Naive thymus-derived CD4-positive, alpha-beta T cell (primary cell): Measurements from ENCODE around the gene HSF2BP. TPM values are rescaled to one million over a fixed set of nuclear protein-coding genes. Genes with fewer than 3 reads are reported as not detected.

Experiments used
- ATAC-seq: fragments of 150-1000 bp; cut with Tn5 transposase; 2 replicates; pipeline ENCODE4 v1.10.0; 2021; ENCODE audit warnings: mild to moderate bottlenecking, moderate library complexity
- CTCF ChIA-PET: fragments of 350-600 bp; sonication (Branson Sonifier 250); formaldehyde crosslinking; loops from one replicate; lab custom pipeline; 2021; ENCODE audit warnings: antibody characterized with exemption; lab: Charles Lee
- POLR2A ChIA-PET: fragments of 350-600 bp; sonication (Branson Sonifier 250); formaldehyde crosslinking; loops from one replicate; lab custom pipeline; 2021; ENCODE audit warnings: antibody characterized with exemption, inconsistent platforms; lab: Charles Lee
- DNase-seq, 9 donors: peaks; one replicate each; pipeline versions ENCODE4 v3.0.0 to v3.0.0-alpha.2; 2020 to 2022; ENCODE audit warnings: mixed read lengths in 1 of 9
- H3K27ac ChIP-seq: one replicate; pipeline ENCODE4 v1.7.0; 2013; ENCODE audit warnings: mild to moderate bottlenecking, low read depth, low read length, moderate library complexity
- H3K27me3 ChIP-seq, 2 donors: one replicate each; pipeline ENCODE4 v1.7.0; 2013; ENCODE audit warnings: low read length in 2 of 2, mild to moderate bottlenecking in 2 of 2, moderate library complexity in 2 of 2; ENCODE audit not compliant: control insufficient read depth in 2 of 2, insufficient read depth in 2 of 2
- H3K36me3 ChIP-seq, 3 experiments: 1 replicate in 2 of 3; 2 replicates in 1 of 3; pipeline ENCODE4 v1.7.0; 2013; ENCODE audit warnings: low read length in 3 of 3, mild to moderate bottlenecking in 3 of 3, moderate library complexity in 1 of 3; ENCODE audit not compliant: insufficient read depth in 3 of 3, control insufficient read depth in 2 of 3
- H3K4me1 ChIP-seq, 2 donors: one replicate each; pipeline ENCODE4 v1.7.0; 2013; ENCODE audit warnings: low read length in 2 of 2, mild to moderate bottlenecking in 2 of 2, moderate library complexity in 1 of 2; ENCODE audit not compliant: control insufficient read depth in 2 of 2, insufficient read depth in 2 of 2
- H3K4me3 ChIP-seq: 2 replicates; pipeline ENCODE4 v1.7.0; 2013; ENCODE audit warnings: mild to moderate bottlenecking, low read length
- H3K9me3 ChIP-seq, 3 experiments: 1 replicate in 2 of 3; 2 replicates in 1 of 3; pipeline ENCODE4 v1.7.0; 2013; ENCODE audit warnings: low read length in 3 of 3; ENCODE audit not compliant: control insufficient read depth in 2 of 3
- H3K27ac Mint-ChIP-seq, 9 donors: one replicate each; pipeline ENCODE4 v1.8.0; 2020 to 2022; ENCODE audit warnings: mixed read lengths in 9 of 9, mild to moderate bottlenecking in 8 of 9, moderate library complexity in 5 of 9, inconsistent platforms in 2 of 9
- H3K27me3 Mint-ChIP-seq, 5 donors: one replicate each; pipeline ENCODE4 v1.8.0; 2021 to 2022; ENCODE audit warnings: mixed read lengths in 5 of 5, mild to moderate bottlenecking in 1 of 5
- H3K36me3 Mint-ChIP-seq, 5 donors: one replicate each; pipeline ENCODE4 v1.8.0; 2020 to 2022; ENCODE audit warnings: mixed read lengths in 5 of 5, mild to moderate bottlenecking in 3 of 5, inconsistent platforms in 1 of 5
- H3K4me1 Mint-ChIP-seq, 7 donors: one replicate each; pipeline ENCODE4 v1.8.0; 2020 to 2022; ENCODE audit warnings: mixed read lengths in 7 of 7, mild to moderate bottlenecking in 3 of 7, inconsistent platforms in 1 of 7
- H3K4me3 Mint-ChIP-seq, 10 donors: one replicate each; pipeline ENCODE4 v1.8.0; 2020 to 2022; ENCODE audit warnings: mild to moderate bottlenecking in 10 of 10, mixed read lengths in 10 of 10, moderate library complexity in 6 of 10, inconsistent platforms in 2 of 10
- H3K9me3 Mint-ChIP-seq, 11 donors: one replicate each; pipeline ENCODE4 v1.8.0; 2020 to 2022; ENCODE audit warnings: mixed read lengths in 11 of 11, mild to moderate bottlenecking in 4 of 11, inconsistent platforms in 1 of 11, moderate library complexity in 1 of 11
- intact Hi-C, 2 donors: fragments of 100-400 bp; cut with micrococcal nuclease; formaldehyde crosslinking; loops; one replicate each; pipeline ENCODE4 v1.15.1; 2023
- polyA plus RNA-seq, 2 donors: library from polyadenylated mRNA; unstranded; fragments of 300-500 nt; fragmentation: Illumina TruSeq; gene quantifications; one replicate each; pipeline ENCODE4 v1.2.3, GENCODE V29; 2021
- total RNA-seq, 6 experiments: library from RNA in 5 of 6; stranded (reverse) in 5 of 6; gene quantifications; 1 replicate in 5 of 6; 2 replicates in 1 of 6; pipeline ENCODE4 v1.2.3 and lab custom pipeline; 2021 to 2026

The HSF2BP gene
- total RNA-seq (1 to 10 TPM in 1 of 5 experiments, under 1 TPM in 4; 0.31 to 1.4 (median 0.91) TPM), polyA plus RNA-seq (under 1 TPM; 0.28 to 0.81 TPM), total RNA-seq (lab: John Stamatoyannopoulos, UW) (1.3 reads per million, percentile 2 among the genes with 10 or more reads in this experiment)

DNA sequence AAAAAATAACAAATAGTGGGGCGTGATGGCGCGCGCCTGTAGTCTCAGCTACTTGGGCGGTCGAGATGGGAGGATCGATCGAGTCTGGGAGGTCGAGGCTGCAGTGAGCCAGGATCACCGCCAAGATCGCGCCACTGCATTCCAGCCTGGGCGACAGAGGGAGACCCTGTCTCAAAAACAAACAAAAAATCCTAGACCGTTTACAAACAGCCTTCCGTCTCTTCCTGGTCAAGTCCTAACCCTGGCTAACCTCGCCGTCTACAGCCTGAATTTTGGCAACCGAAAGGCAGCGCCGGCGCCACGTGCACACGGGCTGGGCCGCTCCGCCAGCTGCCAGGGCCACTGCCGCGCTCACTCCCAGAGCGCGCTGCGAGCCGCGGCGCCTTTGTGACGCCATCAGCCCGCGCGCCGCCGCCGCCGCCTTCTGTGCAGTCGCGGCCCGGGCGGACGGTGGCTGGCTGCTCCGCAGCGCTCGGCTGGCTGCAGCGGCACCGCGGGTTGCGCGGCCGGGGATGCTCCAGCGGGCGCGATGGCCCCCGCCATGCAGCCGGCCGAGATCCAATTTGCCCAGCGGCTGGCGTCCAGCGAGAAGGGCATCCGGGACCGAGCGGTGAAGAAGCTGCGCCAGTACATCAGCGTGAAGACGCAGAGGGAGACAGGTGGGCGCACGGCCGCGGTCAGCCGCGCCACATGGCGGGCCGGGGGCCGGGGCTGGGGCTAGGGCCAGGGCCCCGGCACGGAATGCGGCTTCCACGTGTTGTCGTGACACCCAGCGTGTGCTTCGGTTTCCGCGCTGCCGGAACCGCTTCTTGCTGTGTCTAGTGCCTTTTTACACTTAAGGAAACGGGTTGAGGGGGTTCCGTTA, at the start of gene HSF2BP, which contains the start of gene RRP1B:
TSS of gene HSF2BP (minus strand) at position 353 of the 865 bp plus-strand sequence. CDS start 1,392 bp downstream, outside the sequence.
TSS of gene RRP1B (plus strand) at position 425 of the 865 bp plus-strand sequence. CDS start at position 530, 105 bp downstream.
- Histone ChIP-seq H3K36me3 (peaks cover 7 to 30% (median 9%) of the 10 kb centered on the region in 3 experiments), H3K4me3 (peak within 1 kb of the TSS; percentile 98), H3K4me1 (peaks cover 31 to 32% of the 10 kb centered on the region in 2 donors), H3K27me3 (no peaks in the 10 kb centered on the region), H3K27ac (peak within 1 kb of the TSS; percentile 91), H3K9me3 (no peaks in the 10 kb centered on the region)
- Mint-ChIP-seq H3K9me3 (no peaks in the 10 kb centered on the region), H3K27ac (peak within 1 kb of the TSS; percentile 89 to 98 (median 94)), H3K4me1 (peaks cover 33 to 64% (median 50%) of the 10 kb centered on the region in 7 donors), H3K27me3 (no peaks in the 10 kb centered on the region), H3K36me3 (peaks cover 5 to 22% (median 9%) of the 10 kb centered on the region in 5 donors), H3K4me3 (peak within 1 kb of the TSS; percentile 77 to 97 (median 94))
- DNase-seq (peak; percentile 73 to 89 (median 84)), ATAC-seq (peak; percentile 92)
- intact Hi-C loops = loop anchor here in 1 of 2 donors (1.0 to 5.0 kb wide), 3 partner anchors 52 to 766 kb away; partner anchors contain the start of genes NDUFV3 and RRP1
- ChIA-PET CTCF (no interaction called here), POLR2A (interaction anchor here (0.6 to 2.7 kb wide), 3 partner anchors 16 to 259 kb away, joined by 4 to 17 read pairs (median 4); no protein-coding TSS in a partner anchor)

DNA sequence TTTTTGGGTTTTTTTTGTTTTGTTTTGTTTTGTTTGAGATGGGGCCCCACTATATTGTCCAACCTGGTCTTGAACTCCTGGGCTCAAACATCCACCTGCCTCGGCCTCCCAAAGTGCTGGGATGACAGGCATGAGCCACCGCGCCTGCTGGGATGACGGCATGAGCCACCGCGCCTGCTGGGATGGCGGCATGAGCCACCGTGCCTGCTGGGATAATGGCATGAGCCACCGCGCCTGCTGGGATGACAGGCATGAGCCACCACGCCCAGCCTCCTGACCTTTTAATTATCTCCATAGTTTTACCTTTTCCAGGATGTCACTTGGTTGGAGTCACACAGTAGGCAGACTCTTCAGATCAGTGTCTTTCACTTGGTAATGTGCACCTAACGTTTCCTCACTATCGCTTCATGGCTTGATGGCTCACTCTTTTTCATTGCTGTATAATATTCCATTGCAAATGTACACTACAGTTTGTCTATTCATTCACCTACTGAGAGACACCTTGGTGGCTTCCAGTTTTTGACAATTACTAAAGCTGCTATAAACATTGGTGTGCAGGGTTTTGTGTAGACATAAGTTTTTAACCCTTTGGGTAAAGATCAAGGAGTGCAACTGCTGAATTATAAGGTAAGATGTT, 49.6 kb upstream of the HSF2BP start:
- H3K4me3 Mint-ChIP-seq = no peak overlapping the region
- H3K9me3 ChIP-seq = no peaks in the 10 kb centered on the region
- no peak overlapping the region for H3K4me3 ChIP-seq
- POLR2A ChIA-PET = no interaction called here
- no peaks in the 10 kb centered on the region for H3K4me1 ChIP-seq
- ATAC-seq = no peak
- no peaks in the 10 kb centered on the region for H3K4me1 Mint-ChIP-seq
- no peak for DNase-seq
- intact Hi-C loops = no loop called here
- no peak overlapping the region for H3K27ac ChIP-seq
- H3K36me3 ChIP-seq = no peaks in the 10 kb centered on the region
- no peaks in the 10 kb centered on the region for H3K9me3 Mint-ChIP-seq
- CTCF ChIA-PET = no interaction called here
- peaks cover 0 to 27% (median 0%) of the 10 kb centered on the region in 5 donors for H3K27me3 Mint-ChIP-seq
- H3K36me3 Mint-ChIP-seq = no peaks in the 10 kb centered on the region
- H3K27ac Mint-ChIP-seq = no peak overlapping the region
- no peaks in the 10 kb centered on the region for H3K27me3 ChIP-seq

DNA sequence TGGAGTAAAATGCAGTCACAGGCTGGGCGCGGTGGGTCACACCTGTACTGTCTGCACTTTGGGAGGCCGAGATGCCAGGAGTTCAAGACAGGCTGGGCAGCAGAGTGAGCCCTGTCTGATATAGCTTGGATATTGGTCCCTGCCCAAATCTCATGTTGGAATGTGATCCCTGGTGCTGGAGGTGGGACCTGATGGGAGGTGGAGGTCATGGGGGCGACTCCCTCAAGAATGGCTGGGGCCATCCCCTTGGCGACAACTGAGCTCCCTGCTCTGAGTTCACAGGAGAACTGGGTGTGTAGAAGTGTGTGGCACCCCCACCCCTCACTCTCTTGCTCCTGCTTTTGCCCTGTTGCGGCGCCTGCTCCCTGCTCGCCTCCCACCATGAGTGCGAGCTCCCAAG, 48.2 kb upstream of the HSF2BP start:
- no peak overlapping the region for H3K27ac Mint-ChIP-seq
- Histone ChIP-seq H3K4me1 (no peaks in the 10 kb centered on the region), H3K36me3 (no peaks in the 10 kb centered on the region), H3K27me3 (no peaks in the 10 kb centered on the region), H3K9me3 (no peaks in the 10 kb centered on the region), H3K4me3 (no peak overlapping the region), H3K27ac (no peak overlapping the region)
- H3K27me3 Mint-ChIP-seq = peaks cover 0 to 20% (median 0%) of the 10 kb centered on the region in 5 donors
- ATAC-seq (no peak), DNase-seq (no peak)
- H3K4me3 Mint-ChIP-seq = no peak overlapping the region
- peaks cover 4 to 10% (median 6%) of the 10 kb centered on the region in 7 donors for H3K4me1 Mint-ChIP-seq
- POLR2A ChIA-PET = no interaction called here
- CTCF ChIA-PET = no interaction called here
- intact Hi-C loops = no loop called here
- H3K36me3 Mint-ChIP-seq = no peaks in the 10 kb centered on the region
- no peaks in the 10 kb centered on the region for H3K9me3 Mint-ChIP-seq

DNA sequence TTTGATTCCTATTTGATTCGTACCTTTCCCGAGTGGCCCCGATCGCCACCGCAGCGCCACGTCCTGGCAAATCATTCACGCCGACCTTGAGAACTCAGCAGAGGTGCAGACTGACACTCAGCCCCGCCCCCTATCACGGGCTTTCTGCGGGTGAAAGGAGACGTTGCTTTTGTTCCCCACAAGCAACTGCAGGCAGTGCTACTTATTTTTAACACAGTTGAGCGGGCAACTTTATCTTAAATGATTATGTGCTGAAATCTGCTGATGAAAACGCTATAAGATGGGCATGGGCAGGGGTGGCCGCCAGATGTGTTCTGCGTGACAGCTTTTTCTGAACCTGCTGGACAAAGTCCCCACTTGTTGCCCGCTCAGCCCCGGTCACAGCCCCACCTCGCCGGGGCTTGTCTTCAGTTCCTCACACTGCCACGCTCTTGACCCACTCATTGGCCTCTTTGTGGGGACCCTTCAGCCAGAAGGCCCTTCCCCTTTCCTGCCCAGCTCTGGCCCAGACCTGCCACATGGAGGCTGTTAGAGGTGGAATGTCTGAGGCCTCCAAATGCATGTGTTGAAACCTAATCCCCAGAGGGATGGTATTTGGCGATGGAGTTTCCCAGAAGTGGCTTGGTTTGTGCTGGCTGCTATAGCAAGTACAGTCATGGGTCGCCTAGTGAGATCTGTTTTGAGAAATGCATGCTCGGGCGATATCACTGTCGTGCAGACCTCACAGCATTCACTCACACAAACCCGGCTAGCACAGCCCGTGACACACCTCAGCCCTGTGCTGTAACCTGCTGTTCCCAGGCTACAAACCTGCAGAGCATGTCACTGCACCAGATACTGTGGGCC, 44.0 kb upstream of the HSF2BP start:
- POLR2A ChIA-PET = no interaction called here
- peak overlapping the region; percentile 33 to 75 (median 70) for H3K4me3 Mint-ChIP-seq
- ATAC-seq (peak; percentile 64), DNase-seq (peak in 2 of 9 donors; percentile 27 to 40)
- H3K27me3 ChIP-seq = no peaks in the 10 kb centered on the region
- H3K4me1 ChIP-seq = no peaks in the 10 kb centered on the region
- peaks cover 0 to 8% (median 5%) of the 10 kb centered on the region in 5 donors for H3K36me3 Mint-ChIP-seq
- peaks cover 0 to 8% (median 0%) of the 10 kb centered on the region in 11 donors for H3K9me3 Mint-ChIP-seq
- H3K9me3 ChIP-seq = no peaks in the 10 kb centered on the region
- no peaks in the 10 kb centered on the region for H3K36me3 ChIP-seq
- H3K4me1 Mint-ChIP-seq = peaks cover 4 to 25% (median 14%) of the 10 kb centered on the region in 7 donors
- CTCF ChIA-PET = no interaction called here
- intact Hi-C loops = no loop called here
- H3K4me3 ChIP-seq = no peak overlapping the region
- H3K27ac ChIP-seq = no peak overlapping the region
- peak overlapping the region in 3 of 9 donors; percentile 25 to 81 (median 34) for H3K27ac Mint-ChIP-seq
- no peaks in the 10 kb centered on the region for H3K27me3 Mint-ChIP-seq

DNA sequence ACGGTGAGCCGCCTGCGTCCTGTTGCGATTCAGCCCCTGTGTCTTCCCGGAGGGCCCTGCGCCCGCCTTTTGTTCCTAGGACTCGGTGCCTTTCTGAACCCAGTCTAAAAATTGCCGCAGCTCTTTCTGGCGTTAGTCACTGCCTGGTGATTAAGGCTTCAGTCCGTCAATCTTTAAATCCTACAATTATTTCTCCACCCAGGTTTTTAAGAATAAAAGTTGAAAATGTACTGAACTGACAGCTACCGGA, 43.4 kb upstream of the HSF2BP start:
- H3K27me3 Mint-ChIP-seq = no peaks in the 10 kb centered on the region
- ATAC-seq (no peak), DNase-seq (no peak)
- no peak overlapping the region for H3K4me3 ChIP-seq
- H3K36me3 ChIP-seq = no peaks in the 10 kb centered on the region
- H3K9me3 Mint-ChIP-seq = peaks cover 0 to 14% (median 2%) of the 10 kb centered on the region in 11 donors
- no peaks in the 10 kb centered on the region for H3K4me1 ChIP-seq
- H3K27ac Mint-ChIP-seq = peak overlapping the region in 3 of 9 donors; percentile 15 to 81 (median 25)
- no peaks in the 10 kb centered on the region for H3K27me3 ChIP-seq
- no peaks in the 10 kb centered on the region for H3K9me3 ChIP-seq
- ChIA-PET CTCF (no interaction called here), POLR2A (no interaction called here)
- H3K36me3 Mint-ChIP-seq = peaks cover 0 to 10% (median 7%) of the 10 kb centered on the region in 5 donors
- H3K27ac ChIP-seq = no peak overlapping the region
- H3K4me3 Mint-ChIP-seq = peak overlapping the region; percentile 33 to 75 (median 70)
- peaks cover 4 to 30% (median 18%) of the 10 kb centered on the region in 7 donors for H3K4me1 Mint-ChIP-seq
- intact Hi-C loops = no loop called here
